Kidney epithelial cell (primary cell): ENCODE results near the gene TTPAL. TPM values are rescaled to one million over a fixed set of nuclear protein-coding genes. Genes with fewer than 3 reads are reported as not detected.

Experiments
- DNase-seq: peaks from one replicate; pipeline ENCODE4 v3.0.0-alpha.2; 2010; ENCODE audit warnings: low read depth
- H3K27me3 ChIP-seq: 2 replicates; pipeline ENCODE4 v1.6.0; 2011; ENCODE audit warnings: low read length; ENCODE audit not compliant: control insufficient read depth, insufficient read depth
- H3K36me3 ChIP-seq: 2 replicates; pipeline ENCODE4 v1.5.1; 2011; ENCODE audit warnings: low read length; ENCODE audit not compliant: control insufficient read depth, insufficient read depth
- H3K4me3 ChIP-seq: 2 replicates; pipeline ENCODE4 v1.5.1; 2011; ENCODE audit warnings: low read depth, mild to moderate bottlenecking, control low read depth, low read length
- total RNA-seq: library from RNA; depleted of rRNA; stranded (reverse); fragments of >200 nt; gene quantifications from 2 replicates; pipeline ENCODE4 v1.2.3, GENCODE V29; 2015
- TF ChIP-seq, protein P1 (sequence below): IDR thresholded peaks from 2 replicates; pipeline ENCODE4 v1.5.1; 2011; ENCODE audit warnings: mild to moderate bottlenecking, moderate library complexity, low read length, control low read depth, inconsistent platforms; ENCODE audit not compliant: insufficient read depth, poor library complexity, severe bottlenecking

The TTPAL gene
- total RNA-seq, 1 donor from 2014 or later: 15.4 TPM

GRCh38 chr20:44516491-44516890 lies 40.8 kb downstream of the TTPAL start:
- Histone ChIP-seq H3K4me3 (no peak overlapping the region), H3K36me3 (no peaks in the 10 kb centered on the region), H3K27me3 (no peaks in the 10 kb centered on the region)
- TF ChIP-seq, protein P1, sequence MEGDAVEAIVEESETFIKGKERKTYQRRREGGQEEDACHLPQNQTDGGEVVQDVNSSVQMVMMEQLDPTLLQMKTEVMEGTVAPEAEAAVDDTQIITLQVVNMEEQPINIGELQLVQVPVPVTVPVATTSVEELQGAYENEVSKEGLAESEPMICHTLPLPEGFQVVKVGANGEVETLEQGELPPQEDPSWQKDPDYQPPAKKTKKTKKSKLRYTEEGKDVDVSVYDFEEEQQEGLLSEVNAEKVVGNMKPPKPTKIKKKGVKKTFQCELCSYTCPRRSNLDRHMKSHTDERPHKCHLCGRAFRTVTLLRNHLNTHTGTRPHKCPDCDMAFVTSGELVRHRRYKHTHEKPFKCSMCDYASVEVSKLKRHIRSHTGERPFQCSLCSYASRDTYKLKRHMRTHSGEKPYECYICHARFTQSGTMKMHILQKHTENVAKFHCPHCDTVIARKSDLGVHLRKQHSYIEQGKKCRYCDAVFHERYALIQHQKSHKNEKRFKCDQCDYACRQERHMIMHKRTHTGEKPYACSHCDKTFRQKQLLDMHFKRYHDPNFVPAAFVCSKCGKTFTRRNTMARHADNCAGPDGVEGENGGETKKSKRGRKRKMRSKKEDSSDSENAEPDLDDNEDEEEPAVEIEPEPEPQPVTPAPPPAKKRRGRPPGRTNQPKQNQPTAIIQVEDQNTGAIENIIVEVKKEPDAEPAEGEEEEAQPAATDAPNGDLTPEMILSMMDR: no peak
- DNase-seq: no peak

DNA sequence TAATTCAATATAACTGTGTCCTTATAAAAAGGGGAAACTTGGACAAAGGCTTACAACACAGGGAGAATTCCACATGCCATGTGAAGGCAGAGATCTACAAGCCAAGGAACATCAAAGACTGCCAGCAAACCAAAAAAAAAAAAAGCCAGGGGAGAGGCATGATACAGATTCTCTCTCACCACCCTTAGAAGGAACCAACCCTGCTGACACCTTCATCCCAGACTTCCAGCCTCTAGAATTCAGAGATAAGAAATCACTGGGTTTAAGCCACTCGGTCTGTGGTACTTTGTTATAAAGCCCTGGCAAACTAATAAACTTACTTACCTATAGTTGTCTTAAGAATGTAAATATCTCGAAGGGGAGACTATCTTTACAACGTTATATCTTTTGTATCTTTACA lies 41.8 kb downstream of the TTPAL start:
- no peaks in the 10 kb centered on the region for H3K27me3 ChIP-seq
- H3K36me3 ChIP-seq: no peaks in the 10 kb centered on the region
- TF ChIP-seq, protein P1: no peak
- no peak for DNase-seq
- H3K4me3 ChIP-seq: no peak overlapping the region

GRCh38 chr20:44518248-44518647 lies 42.6 kb downstream of the TTPAL start:
- DNase-seq: no peak
- Histone ChIP-seq H3K36me3 (no peaks in the 10 kb centered on the region), H3K4me3 (no peak overlapping the region), H3K27me3 (no peaks in the 10 kb centered on the region)
- TF ChIP-seq, protein P1: no peak

DNA sequence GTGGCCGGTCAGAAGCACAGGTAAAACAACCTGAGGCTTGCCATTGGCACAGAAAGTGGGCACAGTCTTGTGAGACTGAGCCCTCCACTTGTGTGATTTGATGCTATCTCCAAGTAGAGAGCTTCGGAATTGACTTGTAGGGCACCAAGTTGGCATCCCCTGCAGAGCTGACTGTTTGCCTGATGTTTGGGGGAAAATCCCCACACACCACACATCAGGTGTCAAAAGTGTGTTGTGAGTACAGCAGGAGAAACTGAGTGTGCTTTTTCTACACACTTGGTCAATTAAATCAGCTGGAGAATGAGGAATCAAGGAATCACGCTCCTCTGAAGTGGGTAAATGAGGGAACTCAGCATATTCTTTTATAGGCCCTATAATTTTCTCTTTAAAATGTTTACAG lies 45.2 kb downstream of the TTPAL start:
- DNase-seq: no peak
- Histone ChIP-seq H3K27me3 (no peaks in the 10 kb centered on the region), H3K4me3 (peak overlapping the region; percentile 83), H3K36me3 (no peaks in the 10 kb centered on the region)
- TF ChIP-seq, protein P1: no peak

- DNase-seq: peak; percentile 75
- Histone ChIP-seq H3K36me3 (no peaks in the 10 kb centered on the region), H3K4me3 (peak within 1 kb of the TSS; percentile 83), H3K27me3 (no peaks in the 10 kb centered on the region)
- TF ChIP-seq, protein P1: peak; percentile 2
Measured at GRCh38 chr20:44521484-44522481, 46.1 kb downstream of the TTPAL start, which contains the start of gene SERINC3. SERINC3 (minus strand) TSS chr20:44522070; CDS start chr20:44521951, 119 bp downstream.
